ENCODE data around the gene SUGCT. TPM values are rescaled to one million over a fixed set of nuclear protein-coding genes. Genes with fewer than 3 reads are reported as not detected.
A peak's percentile ranks its signal among the peaks of the same experiment; 100 is the strongest.

Gene SUGCT
- total and polyA plus RNA-seq, 4 donors = 37.9 to 152 (median 53.2) TPM

GRCh38 chr7:40604601-40605438, 470.0 kb downstream of the SUGCT start:
- DNase-seq (peak; percentile 73 to 84), ATAC-seq (ENCODE audit: low FRiP score) (peak; percentile 81)
- intact Hi-C loops (cut with DNase I) = loop anchor here (5.0 to 10.0 kb wide), 2 partner anchors 273 to 280 kb away; no protein-coding TSS in a partner anchor
- H3K4me3 ChIP-seq (ENCODE audit: low read length in 2 of 2) = no peak overlapping the region
- no peaks in the 10 kb centered on the region for H3K36me3 ChIP-seq (ENCODE audit: control insufficient read depth in 1 of 2, insufficient read depth in 2 of 2, low read length in 1 of 2)
- no peaks in the 10 kb centered on the region for H3K27me3 ChIP-seq (ENCODE audit: control insufficient read depth in 1 of 2, insufficient read depth in 2 of 2, low read length in 1 of 2)
- 29 to 31% methylated on average over 17 of the region's 17 CpGs for WGBS, 2 donors
- H3K4me1 ChIP-seq (ENCODE audit: control insufficient read depth in 1 of 2, insufficient read depth in 2 of 2, low read length in 2 of 2) = peaks cover 1 to 5% of the 10 kb centered on the region in 2 donors
- H3K27ac ChIP-seq (ENCODE audit: low read depth in 1 of 2, low read length in 2 of 2) = no peak overlapping the region
- H3K9me3 ChIP-seq (ENCODE audit: control insufficient read depth, low read length) = no peaks in the 10 kb centered on the region

GRCh38 chr7:40608321-40609075, 473.7 kb downstream of the SUGCT start:
- 82 to 84% methylated on average over 5 of the region's 5 CpGs for WGBS, 2 donors
- peaks cover 0 to 4% of the 10 kb centered on the region in 2 donors for H3K36me3 ChIP-seq (ENCODE audit: control insufficient read depth in 1 of 2, insufficient read depth in 2 of 2, low read length in 1 of 2)
- H3K9me3 ChIP-seq (ENCODE audit: control insufficient read depth, low read length) = no peaks in the 10 kb centered on the region
- H3K27me3 ChIP-seq (ENCODE audit: control insufficient read depth in 1 of 2, insufficient read depth in 2 of 2, low read length in 1 of 2) = no peaks in the 10 kb centered on the region
- H3K4me1 ChIP-seq (ENCODE audit: control insufficient read depth in 1 of 2, insufficient read depth in 2 of 2, low read length in 2 of 2) = peaks cover 2 to 5% of the 10 kb centered on the region in 2 donors
- H3K4me3 ChIP-seq (ENCODE audit: low read length in 2 of 2) = no peak overlapping the region
- DNase-seq = no peak
- intact Hi-C loops (cut with DNase I) = loop anchor here (5.0 to 10.0 kb wide), 2 partner anchors 276 to 284 kb away; no protein-coding TSS in a partner anchor
- ATAC-seq (ENCODE audit: low FRiP score) = no peak
- no peak overlapping the region for H3K27ac ChIP-seq (ENCODE audit: low read depth in 1 of 2, low read length in 2 of 2)

GRCh38 chr7:40610461-40610860, 475.7 kb downstream of the SUGCT start:
- intact Hi-C loops (cut with DNase I) = no loop called here
- Histone ChIP-seq H3K27me3 (ENCODE audit: control insufficient read depth in 1 of 2, insufficient read depth in 2 of 2, low read length in 1 of 2) (no peaks in the 10 kb centered on the region), H3K36me3 (ENCODE audit: control insufficient read depth in 1 of 2, insufficient read depth in 2 of 2, low read length in 1 of 2) (peaks cover 0 to 4% of the 10 kb centered on the region in 2 donors), H3K27ac (ENCODE audit: low read depth in 1 of 2, low read length in 2 of 2) (no peak overlapping the region), H3K4me3 (ENCODE audit: low read length in 2 of 2) (no peak overlapping the region), H3K4me1 (ENCODE audit: control insufficient read depth in 1 of 2, insufficient read depth in 2 of 2, low read length in 2 of 2) (peaks cover 2 to 5% of the 10 kb centered on the region in 2 donors), H3K9me3 (ENCODE audit: control insufficient read depth, low read length) (no peaks in the 10 kb centered on the region)
- ATAC-seq (ENCODE audit: low FRiP score) (no peak), DNase-seq (no peak)
- 83 to 85% methylated on average over 4 of the region's 4 CpGs for WGBS, 2 donors

- Histone ChIP-seq H3K27me3 (ENCODE audit: control insufficient read depth in 1 of 2, insufficient read depth in 2 of 2, low read length in 1 of 2) (no peaks in the 10 kb centered on the region), H3K4me1 (ENCODE audit: control insufficient read depth in 1 of 2, insufficient read depth in 2 of 2, low read length in 2 of 2) (peaks cover 0 to 2% of the 10 kb centered on the region in 2 donors), H3K36me3 (ENCODE audit: control insufficient read depth in 1 of 2, insufficient read depth in 2 of 2, low read length in 1 of 2) (peaks cover 0 to 4% of the 10 kb centered on the region in 2 donors), H3K9me3 (ENCODE audit: control insufficient read depth, low read length) (no peaks in the 10 kb centered on the region), H3K27ac (ENCODE audit: low read depth in 1 of 2, low read length in 2 of 2) (no peak overlapping the region), H3K4me3 (ENCODE audit: low read length in 2 of 2) (no peak overlapping the region)
- intact Hi-C loops (cut with DNase I) = no loop called here
- no peak for ATAC-seq (ENCODE audit: low FRiP score)
- no peak for DNase-seq
- WGBS, 2 donors = 89 to 91% methylated on average over 2 of the region's 2 CpGs
These were observed 476.5 kb downstream of the SUGCT start for GRCh38 chr7:40611095-40611871.

GRCh38 chr7:40612298-40612697, 477.5 kb downstream of the SUGCT start:
- WGBS, 2 donors = 77 to 79% methylated on average over 2 of the region's 2 CpGs
- Histone ChIP-seq H3K27me3 (ENCODE audit: control insufficient read depth in 1 of 2, insufficient read depth in 2 of 2, low read length in 1 of 2) (no peaks in the 10 kb centered on the region), H3K9me3 (ENCODE audit: control insufficient read depth, low read length) (no peaks in the 10 kb centered on the region), H3K4me3 (ENCODE audit: low read length in 2 of 2) (no peak overlapping the region), H3K4me1 (ENCODE audit: control insufficient read depth in 1 of 2, insufficient read depth in 2 of 2, low read length in 2 of 2) (peaks cover 0 to 2% of the 10 kb centered on the region in 2 donors), H3K27ac (ENCODE audit: low read depth in 1 of 2, low read length in 2 of 2) (no peak overlapping the region), H3K36me3 (ENCODE audit: control insufficient read depth in 1 of 2, insufficient read depth in 2 of 2, low read length in 1 of 2) (peaks cover 0 to 4% of the 10 kb centered on the region in 2 donors)
- DNase-seq = no peak
- no peak for ATAC-seq (ENCODE audit: low FRiP score)
- intact Hi-C loops (cut with DNase I) = no loop called here

GRCh38 chr7:40619647-40620046, 484.8 kb downstream of the SUGCT start:
- ATAC-seq (ENCODE audit: low FRiP score) (no peak), DNase-seq (no peak)
- peaks cover 0 to 5% of the 10 kb centered on the region in 2 donors for H3K4me1 ChIP-seq (ENCODE audit: control insufficient read depth in 1 of 2, insufficient read depth in 2 of 2, low read length in 2 of 2)
- H3K36me3 ChIP-seq (ENCODE audit: control insufficient read depth in 1 of 2, insufficient read depth in 2 of 2, low read length in 1 of 2) = no peaks in the 10 kb centered on the region
- no peak overlapping the region for H3K4me3 ChIP-seq (ENCODE audit: low read length in 2 of 2)
- WGBS, 2 donors = 58 to 65% methylated on average over 1 of the region's 1 CpG
- H3K27ac ChIP-seq (ENCODE audit: low read depth in 1 of 2, low read length in 2 of 2) = no peak overlapping the region
- no peaks in the 10 kb centered on the region for H3K27me3 ChIP-seq (ENCODE audit: control insufficient read depth in 1 of 2, insufficient read depth in 2 of 2, low read length in 1 of 2)
- intact Hi-C loops (cut with DNase I) = no loop called here
- no peaks in the 10 kb centered on the region for H3K9me3 ChIP-seq (ENCODE audit: control insufficient read depth, low read length)

GRCh38 chr7:40621592-40621998, 486.8 kb downstream of the SUGCT start:
- WGBS, 2 donors = 88 to 90% methylated on average over 4 of the region's 4 CpGs

GRCh38 chr7:40622941-40623501, 488.2 kb downstream of the SUGCT start:
- no peak for DNase-seq

More at GRCh38 chr7:40621592-40621998, 486.8 kb downstream of the SUGCT start:
- no peak for DNase-seq
- intact Hi-C loops (cut with DNase I) = no loop called here
- no peak overlapping the region for H3K27ac ChIP-seq (ENCODE audit: low read depth in 1 of 2, low read length in 2 of 2)
- H3K4me3 ChIP-seq (ENCODE audit: low read length in 2 of 2) = no peak overlapping the region
- no peak for ATAC-seq (ENCODE audit: low FRiP score)
- H3K9me3 ChIP-seq (ENCODE audit: control insufficient read depth, low read length) = no peaks in the 10 kb centered on the region
- no peaks in the 10 kb centered on the region for H3K27me3 ChIP-seq (ENCODE audit: control insufficient read depth in 1 of 2, insufficient read depth in 2 of 2, low read length in 1 of 2)
- peaks cover 2 to 5% of the 10 kb centered on the region in 2 donors for H3K4me1 ChIP-seq (ENCODE audit: control insufficient read depth in 1 of 2, insufficient read depth in 2 of 2, low read length in 2 of 2)
- H3K36me3 ChIP-seq (ENCODE audit: control insufficient read depth in 1 of 2, insufficient read depth in 2 of 2, low read length in 1 of 2) = no peaks in the 10 kb centered on the region

More at GRCh38 chr7:40622941-40623501, 488.2 kb downstream of the SUGCT start:
- H3K27me3 ChIP-seq (ENCODE audit: control insufficient read depth in 1 of 2, insufficient read depth in 2 of 2, low read length in 1 of 2) = no peaks in the 10 kb centered on the region
- peaks cover 2 to 9% of the 10 kb centered on the region in 2 donors for H3K4me1 ChIP-seq (ENCODE audit: control insufficient read depth in 1 of 2, insufficient read depth in 2 of 2, low read length in 2 of 2)
- intact Hi-C loops (cut with DNase I) = no loop called here
- 61 to 64% methylated on average over 3 of the region's 3 CpGs for WGBS, 2 donors
- no peak overlapping the region for H3K27ac ChIP-seq (ENCODE audit: low read depth in 1 of 2, low read length in 2 of 2)
- no peaks in the 10 kb centered on the region for H3K36me3 ChIP-seq (ENCODE audit: control insufficient read depth in 1 of 2, insufficient read depth in 2 of 2, low read length in 1 of 2)
- ATAC-seq (ENCODE audit: low FRiP score) = no peak
- no peak overlapping the region for H3K4me3 ChIP-seq (ENCODE audit: low read length in 2 of 2)
- no peaks in the 10 kb centered on the region for H3K9me3 ChIP-seq (ENCODE audit: control insufficient read depth, low read length)
